CD4-positive, alpha-beta T cell treated with Interleukin-15 for 4 hours (primary cell): ENCODE results near the gene APLP2.

Experiments used
- DNase-seq: peaks from one replicate; pipeline ENCODE4 v3.0.0-alpha.2; 2020; ENCODE audit warnings: low spot score

APLP2 gene

DNA sequence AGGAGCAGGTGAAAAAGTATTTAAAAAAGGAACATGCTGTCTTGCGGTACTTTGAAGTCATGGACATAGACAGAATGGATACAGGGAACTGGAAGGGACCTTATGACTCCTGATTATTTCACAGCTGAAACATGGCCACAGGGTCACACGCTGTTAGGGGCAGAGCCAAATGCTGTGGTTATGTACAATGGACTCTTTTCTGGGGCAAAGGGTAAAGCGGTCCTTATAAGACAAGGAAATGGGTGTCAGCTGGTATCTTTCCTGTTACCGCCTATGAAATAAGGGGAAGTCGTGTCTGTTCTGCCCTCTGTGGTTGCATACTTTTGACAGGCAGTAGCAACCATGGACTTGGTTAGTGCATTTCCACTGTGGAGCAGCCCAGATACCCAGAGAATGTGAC is 77.1 kb downstream of the APLP2 start:
- peak; percentile 19 for DNase-seq

DNA sequence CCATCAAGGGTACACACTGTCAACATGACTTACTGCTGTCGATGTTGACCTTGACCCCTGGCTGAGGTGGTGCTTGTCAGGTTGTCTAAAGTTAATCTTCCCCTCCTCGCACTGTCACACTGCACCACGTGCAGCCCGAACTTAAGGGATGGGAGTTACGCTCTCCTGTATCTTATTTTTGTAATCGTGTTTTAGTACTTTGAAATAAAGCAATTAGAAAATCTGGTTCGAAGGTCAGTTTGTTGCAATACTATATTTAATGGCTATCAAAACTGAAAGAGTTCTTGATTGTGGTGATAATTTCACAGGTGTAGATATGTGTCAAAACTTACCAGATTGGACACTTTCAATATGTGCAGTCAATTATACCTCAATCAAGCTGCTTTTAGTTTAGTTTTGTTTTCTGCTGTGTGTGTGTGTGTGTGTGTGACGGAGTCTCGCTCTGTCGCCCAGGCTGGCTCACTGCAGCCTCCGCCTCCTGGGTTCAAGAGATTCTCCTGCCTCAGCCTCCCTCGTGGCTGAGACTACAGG is 79.2 kb downstream of the APLP2 start:
- DNase-seq = no peak

DNA sequence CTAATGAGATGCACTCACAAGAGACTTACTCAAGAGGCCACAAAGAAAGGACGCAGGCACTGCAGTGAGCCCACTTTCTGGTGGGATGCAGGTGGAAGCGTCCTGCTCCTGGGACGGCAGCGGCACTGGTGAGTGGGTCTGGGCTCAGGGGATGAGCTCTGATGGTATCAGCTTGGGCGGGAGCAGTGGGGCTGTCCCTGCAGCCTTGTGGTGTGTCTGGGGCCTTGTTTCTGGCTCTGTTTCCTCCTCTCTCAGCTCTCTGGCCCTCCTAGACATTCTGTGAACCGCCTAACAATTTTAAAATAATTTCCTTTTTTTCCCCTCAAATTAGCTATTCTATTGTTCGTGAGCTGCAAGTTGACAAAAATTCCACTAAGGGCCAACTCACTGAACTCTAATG is 81.1 kb downstream of the APLP2 start:
- no peak for DNase-seq

DNA sequence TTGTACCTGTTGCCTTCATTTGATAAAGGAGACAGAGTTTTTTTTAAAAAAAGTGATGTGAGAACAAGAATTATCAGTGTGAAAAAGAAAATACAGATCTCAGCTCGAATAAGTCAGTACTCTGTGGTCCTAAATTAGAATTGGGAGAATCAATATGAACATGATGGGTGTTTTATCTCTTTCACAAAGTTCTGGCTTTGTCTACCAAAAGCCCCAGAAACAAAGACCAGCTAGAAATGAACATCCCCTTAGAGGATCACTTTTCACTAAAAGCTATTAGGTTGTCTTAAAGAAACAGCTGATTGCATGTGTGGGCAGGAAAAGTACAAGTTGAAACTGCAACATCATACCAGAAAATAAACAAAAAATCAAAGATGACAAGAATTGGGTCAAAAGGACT is 81.5 kb downstream of the APLP2 start:
- no peak for DNase-seq

DNA sequence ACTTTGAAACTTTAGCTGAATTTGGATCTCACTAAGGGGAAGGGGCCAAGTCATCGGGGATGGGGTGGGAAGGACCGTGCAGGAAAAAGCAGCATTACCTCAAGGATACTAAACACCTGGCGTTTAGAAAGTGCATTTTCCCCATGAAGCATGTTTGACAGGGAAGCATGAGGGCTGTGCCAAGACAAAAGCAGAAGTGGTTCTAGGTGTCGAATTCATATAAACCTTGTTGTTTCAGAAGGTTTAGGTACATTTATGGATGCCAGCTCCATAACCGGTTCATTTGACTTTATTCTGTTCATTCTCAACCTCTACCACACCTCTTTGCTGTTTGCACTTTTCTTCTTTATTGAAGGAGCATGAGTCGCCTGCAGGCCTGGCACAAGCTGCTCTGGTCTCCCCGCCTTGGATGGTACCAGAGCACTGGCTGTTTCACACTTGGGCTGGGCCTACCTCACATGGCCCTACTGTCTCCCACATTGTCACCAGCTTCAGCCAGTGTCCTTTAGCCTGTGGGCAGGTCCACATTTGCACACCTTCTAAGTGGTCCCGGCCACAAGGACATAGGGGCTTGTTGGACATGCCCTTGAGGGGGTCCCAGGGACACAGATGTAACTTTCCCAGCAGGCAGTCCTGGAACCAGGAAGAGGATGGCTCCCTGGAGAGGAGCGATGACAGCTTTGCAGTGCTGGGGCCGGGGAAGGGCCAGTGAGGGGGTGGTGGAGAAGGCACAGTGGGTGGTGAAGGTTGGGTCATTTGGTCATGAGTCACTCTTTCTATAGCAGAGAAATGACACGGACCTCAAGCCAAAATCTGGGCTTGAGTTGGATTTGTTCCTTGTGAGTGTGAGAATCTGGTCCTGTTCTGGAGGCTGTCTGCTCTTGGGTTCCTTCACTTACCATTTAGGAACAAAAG is 86.7 kb downstream of the APLP2 start:
- DNase-seq = no peak

DNA sequence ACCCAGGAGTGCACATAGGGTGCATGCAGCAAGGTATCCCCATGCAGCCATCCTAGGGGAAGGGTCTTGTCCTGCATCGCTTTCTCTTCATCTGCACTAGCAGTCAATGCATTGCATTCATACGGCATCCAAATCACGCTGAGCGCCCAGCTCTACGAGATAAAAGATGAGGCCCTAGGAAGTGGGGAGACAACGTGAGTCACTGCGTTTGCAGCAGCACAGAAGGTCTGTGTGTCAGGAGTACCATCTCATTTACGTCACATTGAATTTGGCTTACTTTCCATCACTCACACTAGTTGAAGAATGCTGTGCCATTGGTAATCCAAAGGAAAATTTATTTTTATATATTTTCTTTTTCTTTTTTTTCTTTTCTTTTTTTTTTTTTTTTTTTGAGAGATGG is 87.4 kb downstream of the APLP2 start:
- DNase-seq = no peak

DNA sequence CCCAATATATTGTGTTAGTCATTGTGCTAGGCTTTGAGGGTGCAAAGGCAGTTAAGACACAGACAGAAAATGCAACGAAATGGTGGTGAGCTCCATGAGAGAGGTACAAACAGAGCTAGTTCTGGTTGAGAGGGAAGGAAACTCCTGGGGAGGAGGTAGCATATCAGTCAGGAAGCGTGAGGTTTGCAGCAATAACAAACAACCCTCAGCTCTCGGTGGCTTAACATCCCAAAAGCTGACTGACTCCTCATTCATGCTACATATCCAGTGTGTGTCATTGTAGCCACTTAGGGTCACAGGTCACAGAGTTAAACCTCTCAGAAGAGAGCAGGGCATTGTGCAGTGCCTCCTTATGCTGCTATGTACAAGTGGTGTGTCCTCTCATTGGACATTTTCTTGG is 88.1 kb downstream of the APLP2 start:
- DNase-seq = no peak

DNA sequence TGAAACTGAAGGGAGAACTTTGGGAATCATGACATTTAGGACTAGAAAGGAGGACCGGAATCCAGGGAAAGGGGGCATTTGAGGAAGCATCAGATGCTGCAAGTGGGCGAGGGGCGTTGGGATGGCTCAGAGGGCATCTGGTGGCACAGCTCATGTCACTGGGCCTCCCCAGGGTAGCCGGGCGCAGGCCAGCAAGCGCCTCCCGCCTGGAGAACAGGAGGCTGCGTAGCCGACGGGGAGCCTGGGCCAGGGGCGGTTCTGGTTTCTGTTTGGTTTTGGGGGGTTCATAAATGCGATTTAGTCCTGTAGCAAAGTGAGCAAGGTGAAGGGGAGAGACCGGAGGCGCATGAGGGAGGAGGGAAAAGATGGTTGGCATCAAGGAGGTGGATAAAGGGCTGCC is 89.4 kb downstream of the APLP2 start:
- DNase-seq = no peak

DNA sequence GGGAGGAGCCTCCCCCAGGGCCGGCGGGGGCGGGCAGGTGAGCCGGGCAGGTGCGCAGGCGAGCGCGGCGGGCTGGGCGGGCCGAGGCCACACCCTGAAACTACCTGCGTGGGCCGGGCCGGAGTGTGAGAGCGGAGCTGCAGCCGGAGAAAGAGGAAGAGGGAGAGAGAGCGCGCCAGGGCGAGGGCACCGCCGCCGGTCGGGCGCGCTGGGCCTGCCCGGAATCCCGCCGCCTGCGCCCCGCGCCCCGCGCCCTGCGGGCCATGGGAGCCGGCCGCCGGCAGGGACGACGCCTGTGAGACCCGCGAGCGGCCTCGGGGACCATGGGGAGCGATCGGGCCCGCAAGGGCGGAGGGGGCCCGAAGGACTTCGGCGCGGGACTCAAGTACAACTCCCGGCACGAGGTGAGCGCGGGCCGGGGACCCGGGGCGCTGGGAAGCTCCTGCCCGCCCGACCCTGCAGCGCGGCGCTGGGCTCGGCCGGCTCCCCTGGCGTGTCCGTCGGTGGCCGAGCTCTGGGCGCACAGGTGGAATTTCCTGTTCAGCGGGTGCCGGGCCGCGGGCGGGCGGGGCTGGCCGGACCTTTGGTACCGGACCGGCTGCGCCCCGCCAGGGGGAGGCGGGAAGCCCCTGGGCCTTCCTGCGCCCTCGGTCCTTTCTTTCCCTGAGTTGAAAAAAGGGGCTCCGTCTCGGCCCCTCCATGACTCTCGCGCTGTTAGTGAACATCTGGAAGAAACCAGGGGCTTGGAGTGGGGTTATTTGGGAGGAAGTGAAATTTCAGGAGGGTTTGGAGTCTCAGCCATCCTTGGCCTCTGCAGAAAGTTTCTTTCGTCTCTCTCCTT is 90.2 kb downstream of the APLP2 start, which contains the start of gene ST14:
Gene ST14, plus strand, starts transcription at position 126 of the 841 bp plus-strand sequence. Its CDS starts 198 bp downstream, at position 324.
- no peak for DNase-seq

DNA sequence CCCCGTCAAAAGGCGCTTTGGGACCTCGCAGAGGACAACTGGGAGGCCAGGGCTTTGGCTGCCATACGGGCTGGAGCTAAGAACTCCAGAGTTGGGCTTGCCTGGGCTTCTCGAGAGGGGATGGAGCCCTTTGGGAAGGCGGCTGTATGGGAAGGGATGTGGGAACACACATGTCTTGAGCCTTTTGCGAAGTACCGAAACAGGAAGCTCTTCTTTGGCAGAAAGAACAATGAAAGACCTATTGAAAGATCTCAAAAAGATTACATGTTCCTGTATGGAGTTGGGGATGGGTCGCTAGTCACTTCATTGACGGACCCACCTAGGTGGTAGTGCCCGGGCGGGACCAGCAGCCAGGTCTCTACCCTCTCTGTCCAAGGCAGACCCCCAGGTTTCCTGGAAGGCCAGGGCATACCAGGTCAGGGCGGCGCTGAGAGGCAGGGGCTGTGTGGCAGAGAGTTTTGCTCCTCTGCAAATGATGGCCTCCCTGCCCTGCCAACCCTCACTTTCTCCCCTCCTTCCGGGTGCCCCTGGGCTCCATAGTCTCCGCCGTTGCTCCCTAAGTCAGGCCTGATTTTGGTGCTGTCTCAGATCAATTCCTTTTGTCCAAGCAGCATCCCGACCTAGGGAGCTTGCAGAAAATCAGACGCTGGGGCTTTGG is 90.9 kb downstream of the APLP2 start:
- no peak for DNase-seq

DNA sequence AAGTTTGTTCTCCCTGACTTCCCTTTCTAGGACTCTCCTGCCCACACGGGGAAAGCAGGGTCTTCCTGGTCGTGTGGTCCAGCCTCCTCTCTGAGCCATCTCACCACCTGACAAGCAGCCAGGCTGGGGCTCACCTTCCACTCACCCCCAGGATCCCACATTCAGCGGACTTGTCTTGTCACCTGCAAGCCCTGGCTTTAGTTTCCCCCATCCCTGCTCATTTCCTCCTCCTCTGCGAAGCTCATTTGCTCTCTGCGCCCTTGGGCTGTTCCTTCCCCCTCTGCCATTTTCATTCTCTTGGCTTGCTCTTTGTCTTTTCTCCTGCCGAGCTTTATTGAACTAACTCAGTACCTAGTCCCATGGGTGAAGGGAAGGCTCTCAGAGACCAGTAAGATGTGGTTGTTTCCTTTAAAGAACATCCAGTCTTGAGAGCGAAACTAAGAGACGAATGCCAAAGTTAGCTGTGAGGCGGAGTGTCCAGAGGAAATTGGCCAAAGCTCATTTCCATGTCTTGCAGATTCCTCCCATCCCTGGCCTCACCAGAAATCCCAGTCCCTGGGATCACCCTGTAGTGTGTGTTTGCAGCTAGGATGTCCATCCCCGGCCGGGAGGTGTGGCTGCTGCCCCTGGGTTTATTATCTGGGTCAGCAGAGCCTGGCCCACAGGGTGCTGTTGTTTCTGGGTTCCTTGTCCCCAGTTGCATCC is 91.9 kb downstream of the APLP2 start:
- DNase-seq = no peak

DNA sequence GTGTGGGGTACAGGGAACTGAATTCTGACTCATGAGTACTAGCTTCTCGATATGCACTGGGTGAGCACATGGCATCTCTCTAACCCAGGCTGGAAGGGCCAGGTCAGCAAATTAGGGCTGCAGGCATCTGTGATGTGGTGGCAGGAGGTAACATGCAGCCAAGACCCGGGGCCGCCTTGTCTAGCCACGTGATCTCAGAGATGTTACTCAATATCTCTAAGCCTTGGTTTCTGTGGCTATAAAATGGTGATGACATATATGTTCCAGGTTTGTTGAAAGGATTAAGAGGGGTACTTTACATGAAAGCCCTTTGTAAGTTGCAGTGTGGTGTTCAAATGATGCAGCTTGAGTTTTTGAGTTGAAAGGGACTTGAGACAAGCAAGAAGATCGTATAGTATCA is 93.0 kb downstream of the APLP2 start:
- no peak for DNase-seq

DNA sequence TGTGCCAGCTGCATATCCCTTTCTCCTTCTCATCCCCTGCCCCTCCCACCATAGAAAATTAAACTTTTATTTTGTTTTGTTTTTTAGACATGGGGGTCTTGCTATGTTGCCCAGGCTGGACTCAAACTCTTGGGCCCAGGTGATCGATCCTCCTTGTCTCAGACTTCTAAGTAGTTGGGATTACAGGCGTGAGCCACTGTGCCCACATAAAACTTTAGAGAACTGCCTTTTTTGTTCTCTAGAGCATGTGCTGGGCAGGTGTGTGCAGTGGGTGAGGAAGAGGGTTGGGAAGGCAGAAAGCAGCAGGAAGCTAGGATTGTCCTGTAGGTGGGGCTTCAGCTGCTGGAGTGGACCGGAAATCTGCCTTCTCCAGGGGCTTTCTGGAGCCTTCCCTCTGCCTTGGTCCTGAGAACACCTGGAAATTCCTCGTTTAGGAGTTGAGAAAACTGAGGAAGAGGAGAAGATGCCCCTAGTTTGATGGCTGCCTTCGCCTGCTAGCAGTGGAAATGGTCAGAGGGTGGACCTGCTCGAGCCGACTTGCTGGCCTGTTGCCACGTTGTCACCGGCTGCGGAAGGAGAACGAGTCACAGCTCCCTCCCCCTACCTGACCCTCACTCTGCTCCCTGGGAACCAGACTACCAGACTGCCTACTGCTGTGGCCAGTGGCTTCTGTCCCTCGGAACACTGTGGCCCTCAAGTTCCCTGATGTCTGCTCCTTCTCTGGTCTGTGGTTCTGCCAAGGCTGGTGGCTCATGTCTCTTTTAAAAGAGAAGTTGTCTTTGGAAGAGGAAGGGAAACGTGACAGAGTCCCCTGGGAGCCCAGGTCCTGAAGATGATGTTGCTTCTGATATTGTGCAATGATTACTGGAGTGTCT is 93.9 kb downstream of the APLP2 start:
- no peak for DNase-seq

DNA sequence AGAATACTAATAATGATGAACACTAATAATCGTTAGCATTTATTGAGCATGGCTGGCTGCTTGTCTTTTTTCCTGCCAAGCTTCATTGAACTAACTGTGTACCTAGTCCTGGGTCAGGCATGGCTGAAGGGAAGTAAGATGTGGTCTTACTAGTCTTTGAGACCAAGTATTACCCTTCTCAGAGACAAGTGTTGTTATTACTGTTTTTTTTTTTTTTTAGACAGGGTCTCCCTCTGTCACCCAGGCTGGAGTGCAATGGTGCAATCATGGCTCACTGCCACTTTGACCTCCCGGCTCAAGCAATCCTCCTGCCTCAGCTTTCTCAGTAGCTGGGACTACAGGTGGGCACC is 94.5 kb downstream of the APLP2 start:
- no peak for DNase-seq

DNA sequence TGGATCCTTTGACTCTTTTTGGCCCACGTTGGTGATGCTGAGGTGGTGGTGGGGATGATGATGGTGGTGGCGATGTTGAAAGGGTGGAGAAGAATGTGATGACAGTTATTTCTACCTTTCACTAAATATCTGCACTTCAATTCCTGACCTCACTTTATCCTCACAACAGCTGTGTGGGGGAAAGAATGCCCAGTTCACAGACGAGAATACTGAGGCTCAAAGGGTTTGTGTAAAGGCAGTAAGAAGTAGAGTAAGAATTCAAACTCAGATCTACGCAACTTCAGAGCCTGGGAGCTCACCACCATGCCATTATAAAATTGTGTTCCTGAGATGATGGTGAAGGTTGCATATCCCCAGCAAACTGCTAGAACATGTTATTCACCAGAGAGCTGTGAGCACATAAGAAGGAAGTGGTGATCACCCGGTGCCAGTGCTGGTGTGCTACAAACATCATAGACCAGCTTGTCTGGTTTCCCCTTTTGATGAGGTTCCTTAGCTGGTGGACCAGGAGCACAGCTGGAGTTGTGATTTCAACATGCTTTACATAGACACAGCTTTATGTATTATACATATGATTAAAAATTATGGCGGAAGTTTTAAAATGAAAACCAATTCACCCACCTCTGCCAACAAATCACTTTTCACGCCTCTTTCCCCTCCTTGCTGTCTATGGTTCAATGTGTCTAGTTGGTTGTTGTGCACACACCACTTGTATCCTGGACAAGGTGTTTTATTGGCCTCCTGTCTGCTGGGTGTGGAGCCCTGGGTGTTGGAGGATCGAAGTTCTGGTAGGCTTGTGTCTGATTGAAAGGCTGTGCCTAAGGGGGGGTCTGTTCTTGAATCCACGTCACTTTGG is 96.1 kb downstream of the APLP2 start:
- no peak for DNase-seq

DNA sequence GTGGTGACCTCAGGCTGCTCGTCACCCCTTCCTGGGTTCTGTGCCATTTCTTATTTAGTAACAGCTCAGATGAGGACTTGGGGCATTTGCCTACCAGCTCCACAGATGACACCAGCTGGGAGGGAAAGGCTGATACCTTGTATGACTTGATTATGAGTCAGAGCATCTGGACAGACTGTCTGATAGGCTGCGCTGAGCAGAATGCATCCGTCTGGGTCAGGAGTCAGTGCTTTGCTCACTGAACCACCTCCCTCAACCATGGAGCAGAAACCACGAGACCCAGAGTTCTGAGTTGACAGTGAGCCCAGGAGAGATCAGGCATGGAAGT is 96.7 kb downstream of the APLP2 start:
- no peak for DNase-seq

DNA sequence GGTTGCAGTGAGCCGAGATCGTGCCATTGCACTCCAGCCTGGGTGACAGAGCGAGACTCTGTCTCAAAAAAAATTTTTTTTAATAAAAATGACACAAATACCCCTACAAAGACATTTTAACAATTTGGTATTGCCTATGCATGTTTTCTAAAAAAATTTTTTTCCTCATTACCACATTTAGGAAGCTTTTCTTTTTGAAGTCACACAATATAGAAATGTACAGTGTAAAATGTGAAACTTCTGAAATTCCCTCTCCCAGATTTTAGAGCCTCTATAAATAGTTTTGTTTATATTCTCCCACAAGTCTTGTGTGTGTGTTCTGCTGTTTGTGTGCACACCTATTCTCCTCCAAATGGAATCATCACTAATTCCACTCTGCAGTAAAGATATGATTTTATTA is 97.5 kb downstream of the APLP2 start:
- DNase-seq = no peak

DNA sequence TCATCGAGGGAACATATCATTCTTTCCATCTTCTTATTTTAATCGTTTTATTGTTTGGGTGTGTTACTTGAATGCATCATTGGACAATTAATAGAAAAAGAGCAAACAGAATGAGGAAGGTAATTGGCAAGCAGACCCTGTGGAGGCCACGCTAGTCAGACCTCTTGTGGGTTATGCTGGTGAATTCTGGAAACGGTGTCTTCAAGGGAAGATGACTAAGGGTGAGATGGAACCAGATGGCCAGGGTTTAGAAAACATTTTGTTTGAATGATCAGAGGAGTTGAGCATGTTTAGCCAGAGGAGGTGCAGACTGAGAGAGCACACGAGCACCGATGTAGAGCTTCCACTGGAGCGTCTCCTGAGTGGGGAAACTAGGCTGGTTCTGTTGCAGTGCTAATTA is 98.4 kb downstream of the APLP2 start:
- no peak for DNase-seq

DNA sequence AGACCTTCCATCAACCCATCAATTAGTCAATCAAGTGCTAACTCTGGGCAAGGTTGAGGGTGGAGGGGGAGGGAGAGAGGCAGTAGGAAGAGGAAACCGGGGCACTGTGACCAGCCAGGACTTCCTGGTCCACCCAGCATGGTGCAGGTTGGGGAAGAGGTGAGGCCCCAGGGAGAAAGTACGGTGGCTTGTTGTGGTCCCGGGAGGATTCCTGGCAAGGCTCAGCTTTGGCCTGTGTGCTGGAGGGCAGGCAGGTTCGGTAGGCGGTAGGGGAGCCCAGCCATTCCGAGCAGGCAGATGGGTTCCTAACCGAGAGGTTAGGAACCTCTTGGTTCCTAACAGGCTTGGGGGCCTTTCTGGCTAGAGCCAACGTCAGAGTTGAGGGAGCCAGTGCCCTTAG is 100.7 kb downstream of the APLP2 start:
- no peak for DNase-seq

DNA sequence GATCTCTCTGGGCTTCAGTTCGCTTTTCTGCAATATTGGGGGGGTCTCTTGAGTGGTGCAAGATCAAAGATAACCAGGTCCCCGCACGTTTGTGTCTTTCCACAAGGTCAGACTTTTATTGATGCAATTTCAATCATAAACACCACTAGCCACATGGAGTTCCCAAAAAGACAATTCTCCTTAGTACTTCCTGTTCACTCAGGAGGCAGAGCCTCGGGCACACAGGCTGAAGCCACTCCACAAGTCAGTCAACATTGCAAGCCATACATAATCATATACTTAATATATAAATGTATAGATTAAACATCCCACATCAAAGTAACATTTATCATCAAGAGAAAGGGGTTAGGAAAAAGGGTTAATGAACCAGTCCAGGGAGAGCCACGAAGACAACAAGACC is 101.8 kb downstream of the APLP2 start:
- no peak for DNase-seq
